H9 (cell line): Measurements from ENCODE around the gene DOCK2. TPM values are rescaled to one million over a fixed set of nuclear protein-coding genes. Genes with fewer than 3 reads are reported as not detected.

ENCODE experiments used
- DNase-seq: peaks from one replicate; pipeline ENCODE4 v3.0.0-alpha.2; 2017
- H2AFZ ChIP-seq: one replicate; pipeline ENCODE4 v1.6.1; 2013; ENCODE audit warnings: mild to moderate bottlenecking, low read length, control low read depth, moderate library complexity
- H2AK5ac ChIP-seq: 2 replicates; pipeline ENCODE4 v1.6.1; 2013; ENCODE audit warnings: low read length, control low read depth, mixed read lengths; ENCODE audit not compliant: insufficient read length
- H2BK120ac ChIP-seq: one replicate; pipeline ENCODE4 v1.6.1; 2013; ENCODE audit warnings: low read depth, mild to moderate bottlenecking, low read length, control low read depth, inconsistent platforms; ENCODE audit not compliant: poor library complexity, severe bottlenecking
- H2BK12ac ChIP-seq: 2 replicates; pipeline ENCODE4 v1.6.1; 2013; ENCODE audit warnings: low read length, control low read depth, mixed read lengths, low read depth; ENCODE audit not compliant: insufficient read length
- H2BK15ac ChIP-seq: 2 replicates; pipeline ENCODE4 v1.6.1; 2013; ENCODE audit warnings: low read depth, low read length, control low read depth
- H2BK20ac ChIP-seq: one replicate; pipeline ENCODE4 v1.6.1; 2013; ENCODE audit warnings: low read depth, mild to moderate bottlenecking, low read length, control low read depth, inconsistent platforms; ENCODE audit not compliant: poor library complexity, severe bottlenecking
- H2BK5ac ChIP-seq: 2 replicates; pipeline ENCODE4 v1.6.1; 2013; ENCODE audit warnings: low read length, control low read depth, mixed read lengths; ENCODE audit not compliant: insufficient read length
- H3K14ac ChIP-seq: 2 replicates; pipeline ENCODE4 v1.6.1; 2013; ENCODE audit warnings: low read length, control low read depth; ENCODE audit not compliant: insufficient read depth
- H3K18ac ChIP-seq: 2 replicates; pipeline ENCODE4 v1.6.1; 2013; ENCODE audit warnings: low read depth, mild to moderate bottlenecking, mixed read lengths, low read length, control low read depth; ENCODE audit not compliant: insufficient read length
- H3K23ac ChIP-seq: 2 replicates; pipeline ENCODE4 v1.6.1; 2013; ENCODE audit warnings: low read length, control low read depth, mixed read lengths, low read depth; ENCODE audit not compliant: insufficient read length
- H3K23me2 ChIP-seq: 2 replicates; pipeline ENCODE4 v1.6.1; 2013; ENCODE audit warnings: low read depth, mild to moderate bottlenecking, mixed read lengths, low read length, control low read depth; ENCODE audit not compliant: insufficient read length, poor library complexity, severe bottlenecking
- H3K27ac ChIP-seq: 2 replicates; pipeline ENCODE4 v1.5.1; 2013; ENCODE audit warnings: low read length, control low read depth, mixed read lengths, low read depth; ENCODE audit not compliant: insufficient read length
- H3K27me3 ChIP-seq: 2 replicates; pipeline ENCODE4 v1.6.1; 2013; ENCODE audit warnings: low read length, control low read depth, inconsistent platforms; ENCODE audit not compliant: insufficient read depth
- H3K4ac ChIP-seq: 2 replicates; pipeline ENCODE4 v1.6.1; 2013; ENCODE audit warnings: low read depth, mild to moderate bottlenecking, control low read depth, inconsistent platforms, low read length, moderate library complexity
- H3K4me1 ChIP-seq: 2 replicates; pipeline ENCODE4 v1.6.1; 2013; ENCODE audit warnings: low read length, control low read depth, inconsistent platforms; ENCODE audit not compliant: insufficient read depth
- H3K4me2 ChIP-seq: 2 replicates; pipeline ENCODE4 v1.6.1; 2013; ENCODE audit warnings: low read length, control low read depth, mixed read lengths; ENCODE audit not compliant: insufficient read length, insufficient read depth
- H3K56ac ChIP-seq: 2 replicates; pipeline ENCODE4 v1.6.1; 2013; ENCODE audit warnings: low read depth, mild to moderate bottlenecking, mixed read lengths, low read length, control low read depth; ENCODE audit not compliant: insufficient read length
- H3K79me1 ChIP-seq: 2 replicates; pipeline ENCODE4 v1.6.1; 2013; ENCODE audit warnings: low read depth, mild to moderate bottlenecking, moderate library complexity, low read length, control low read depth, inconsistent platforms; ENCODE audit not compliant: insufficient read depth, poor library complexity, severe bottlenecking
- H3K79me2 ChIP-seq: 2 replicates; pipeline ENCODE4 v1.6.1; 2013; ENCODE audit warnings: low read length, control low read depth, inconsistent platforms; ENCODE audit not compliant: insufficient read depth
- H3K9ac ChIP-seq: 2 replicates; pipeline ENCODE4 v1.6.1; 2013; ENCODE audit warnings: low read length, control low read depth, mixed read lengths; ENCODE audit not compliant: insufficient read length; ENCODE audit errors: extremely low read depth
- H3K9me3 ChIP-seq: one replicate; pipeline ENCODE4 v1.6.1; 2013; ENCODE audit warnings: low read depth, low read length, inconsistent platforms; ENCODE audit not compliant: control insufficient read depth
- H3T11ph ChIP-seq: one replicate; pipeline ENCODE4 v1.6.1; 2013; ENCODE audit warnings: mild to moderate bottlenecking, low read length, control low read depth, inconsistent platforms
- H4K20me1 ChIP-seq: one replicate; pipeline ENCODE4 v1.6.1; 2013; ENCODE audit not compliant: control insufficient read depth, insufficient read length, insufficient read depth
- H4K5ac ChIP-seq: 2 replicates; pipeline ENCODE4 v1.6.1; 2013; ENCODE audit warnings: low read depth, mild to moderate bottlenecking, mixed read lengths, low read length, control low read depth; ENCODE audit not compliant: insufficient read length
- H4K8ac ChIP-seq: replicated peaks from 2 replicates; pipeline ENCODE4 v1.6.1; 2013; ENCODE audit warnings: low read length, control low read depth, mixed read lengths, low read depth; ENCODE audit not compliant: insufficient read length
- H4K91ac ChIP-seq: 2 replicates; pipeline ENCODE4 v1.6.1; 2013; ENCODE audit warnings: low read depth, mild to moderate bottlenecking, moderate library complexity, mixed read lengths, low read length, control low read depth; ENCODE audit not compliant: insufficient read length
- H3K27ac Mint-ChIP-seq, 3 experiments: 2 replicates in 2 of 3; 3 replicates in 1 of 3; pipeline ENCODE4 v1.8.0; 2020 to 2021; ENCODE audit warnings: mixed read lengths in 3 of 3, mild to moderate bottlenecking in 1 of 3, moderate library complexity in 1 of 3
- H3K27me3 Mint-ChIP-seq: 2 replicates; pipeline ENCODE4 v1.8.0; 2021; ENCODE audit warnings: low read depth, mild to moderate bottlenecking, moderate library complexity, mixed read lengths
- H3K36me3 Mint-ChIP-seq, 3 experiments: 2 replicates in 2 of 3; 3 replicates in 1 of 3; pipeline ENCODE4 v1.8.0; 2020 to 2021; ENCODE audit warnings: low read depth in 3 of 3, mixed read lengths in 3 of 3; ENCODE audit not compliant: insufficient read depth in 1 of 3
- H3K4me1 Mint-ChIP-seq, 2 experiments: 2 replicates each; pipeline ENCODE4 v1.8.0; 2020; ENCODE audit warnings: mixed read lengths in 2 of 2
- H3K4me3 Mint-ChIP-seq, 2 experiments: 2 replicates in 1 of 2; 3 replicates in 1 of 2; pipeline ENCODE4 v1.8.0; 2020 to 2021; ENCODE audit warnings: mild to moderate bottlenecking in 2 of 2, mixed read lengths in 2 of 2, moderate library complexity in 1 of 2
- H3K9me3 Mint-ChIP-seq, 2 experiments: 2 replicates in 1 of 2; 3 replicates in 1 of 2; pipeline ENCODE4 v1.8.0; 2020; ENCODE audit warnings: mild to moderate bottlenecking in 2 of 2, mixed read lengths in 2 of 2, moderate library complexity in 1 of 2
- WGBS: extraction: QIAGEN DNeasy Blood & Tissue Kit; methylation state at CpG from one replicate; pipeline ENCODE4 v1.1.7; 2013; ENCODE audit warnings: missing lambda C conversion rate, low lambda C conversion rate, mixed read lengths; ENCODE audit not compliant: insufficient read length; ENCODE audit errors: extremely low coverage; 5-methylcytosine and 5-hydroxymethylcytosine counted together
- total RNA-seq: library from RNA; stranded (reverse); gene quantifications from 2 replicates; pipeline ENCODE4 v1.2.1, GENCODE V29; 2021
- TF ChIP-seq, protein P1 (sequence below): fragments of 200-600 bp; sonication (generic); conservative IDR thresholded peaks from 3 replicates; pipeline ENCODE4 v1.8.0; 2021; ENCODE audit warnings: antibody characterized with exemption, mild to moderate bottlenecking

The DOCK2 gene
- total RNA-seq, 1 experiment from 2014 or later = 7.8 TPM

- H3K23ac ChIP-seq = no peak overlapping the region
- no CpG with 5 or more reads among the region's 7 CpGs for WGBS
Measured at GRCh38 chr5:169742771-169743296, 105.8 kb downstream of the DOCK2 start.

More at GRCh38 chr5:169742771-169743296, 105.8 kb downstream of the DOCK2 start:
- Histone ChIP-seq H3K14ac (no peak overlapping the region), H3K56ac (no peak overlapping the region), H2BK12ac (no peak overlapping the region), H3T11ph (no peak overlapping the region), H2AFZ (no peak overlapping the region), H3K79me2 (no peaks in the 10 kb centered on the region), H3K4ac (no peak overlapping the region), H3K9ac (no peak overlapping the region), H3K4me1 (no peaks in the 10 kb centered on the region; the same call in 1 of the 2 replicates), H3K79me1 (no peaks in the 10 kb centered on the region), H4K91ac (no peak overlapping the region), H3K23me2 (no peaks in the 10 kb centered on the region), H3K27ac (no peak overlapping the region), H3K9me3 (no peaks in the 10 kb centered on the region), H3K18ac (no peak overlapping the region), H3K4me2 (no peak overlapping the region), H4K5ac (no peak overlapping the region), H2BK5ac (no peak overlapping the region), H3K27me3 (no peaks in the 10 kb centered on the region), H2BK20ac (no peak overlapping the region), H4K8ac (no peak overlapping the region), H2AK5ac (no peak overlapping the region), H4K20me1 (no peaks in the 10 kb centered on the region), H2BK15ac (no peak overlapping the region), H2BK120ac (no peak overlapping the region)
- H3K27ac Mint-ChIP-seq = no peak overlapping the region
- no peaks in the 10 kb centered on the region for H3K27me3 Mint-ChIP-seq
- no peaks in the 10 kb centered on the region for H3K9me3 Mint-ChIP-seq
- no peak for DNase-seq
- peaks cover 5 to 12% of the 10 kb centered on the region in 2 experiments; a peak in 3 of 4 replicates for H3K4me1 Mint-ChIP-seq
- no peaks in the 10 kb centered on the region for H3K36me3 Mint-ChIP-seq
- H3K4me3 Mint-ChIP-seq = no peak overlapping the region
- TF ChIP-seq, protein P1, sequence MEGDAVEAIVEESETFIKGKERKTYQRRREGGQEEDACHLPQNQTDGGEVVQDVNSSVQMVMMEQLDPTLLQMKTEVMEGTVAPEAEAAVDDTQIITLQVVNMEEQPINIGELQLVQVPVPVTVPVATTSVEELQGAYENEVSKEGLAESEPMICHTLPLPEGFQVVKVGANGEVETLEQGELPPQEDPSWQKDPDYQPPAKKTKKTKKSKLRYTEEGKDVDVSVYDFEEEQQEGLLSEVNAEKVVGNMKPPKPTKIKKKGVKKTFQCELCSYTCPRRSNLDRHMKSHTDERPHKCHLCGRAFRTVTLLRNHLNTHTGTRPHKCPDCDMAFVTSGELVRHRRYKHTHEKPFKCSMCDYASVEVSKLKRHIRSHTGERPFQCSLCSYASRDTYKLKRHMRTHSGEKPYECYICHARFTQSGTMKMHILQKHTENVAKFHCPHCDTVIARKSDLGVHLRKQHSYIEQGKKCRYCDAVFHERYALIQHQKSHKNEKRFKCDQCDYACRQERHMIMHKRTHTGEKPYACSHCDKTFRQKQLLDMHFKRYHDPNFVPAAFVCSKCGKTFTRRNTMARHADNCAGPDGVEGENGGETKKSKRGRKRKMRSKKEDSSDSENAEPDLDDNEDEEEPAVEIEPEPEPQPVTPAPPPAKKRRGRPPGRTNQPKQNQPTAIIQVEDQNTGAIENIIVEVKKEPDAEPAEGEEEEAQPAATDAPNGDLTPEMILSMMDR = no peak
